GM18502 (cell line): ENCODE results near the gene TBX5.
"Not testable (repeated sequence)": the region's sequence is repeated elsewhere in the genome, so short reads cannot be mapped to it uniquely, and the experiment has no call there.

Experiments
- ATAC-seq: cut with Tn5 transposase; IDR thresholded peaks from one replicate; pipeline ENCODE4 v1.9.1; 2021; ENCODE audit warnings: mild to moderate bottlenecking; ENCODE audit not compliant: unreplicated experiment, poor library complexity

TBX5 gene

DNA sequence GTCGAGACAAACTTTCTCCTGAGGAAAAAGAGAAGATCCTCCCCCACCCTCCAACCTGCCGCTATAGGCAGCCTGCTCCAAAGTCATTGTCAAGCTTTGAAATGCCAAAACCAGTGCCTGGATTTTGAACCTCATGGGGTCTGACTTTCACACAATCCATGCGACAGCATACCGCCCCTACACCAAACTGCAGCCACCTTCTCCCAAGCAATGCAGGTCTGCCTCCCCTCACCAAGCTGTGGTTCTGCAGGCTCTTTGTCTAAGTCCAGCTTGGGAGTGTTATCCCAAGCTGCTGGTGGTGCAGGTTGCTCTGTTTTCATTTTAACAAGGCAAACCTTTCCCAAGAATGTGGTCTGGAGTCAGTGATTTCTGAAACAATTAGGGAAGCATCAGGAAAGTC lies 12.4 kb downstream of the TBX5 start:
- no peak for ATAC-seq

DNA sequence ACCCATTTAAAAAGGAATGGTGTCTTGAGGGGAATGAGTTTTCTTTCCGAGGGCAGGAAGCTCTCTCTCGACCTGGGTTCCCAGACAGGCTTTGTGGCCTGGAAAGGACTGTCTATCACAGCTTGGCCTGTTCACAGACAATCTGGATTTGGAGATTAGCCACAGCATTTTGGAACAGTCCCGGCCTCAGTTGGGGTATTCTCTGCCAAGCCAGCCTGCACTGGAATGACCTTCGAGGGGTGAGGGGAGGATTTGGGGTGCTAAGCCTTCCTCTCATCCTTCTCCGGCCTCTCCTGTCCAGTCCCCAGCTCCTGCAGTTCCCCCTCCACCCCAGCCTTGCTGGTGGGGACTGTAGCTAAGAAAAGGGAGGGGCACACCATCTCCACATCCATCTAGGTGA lies 13.0 kb downstream of the TBX5 start:
- no peak for ATAC-seq

DNA sequence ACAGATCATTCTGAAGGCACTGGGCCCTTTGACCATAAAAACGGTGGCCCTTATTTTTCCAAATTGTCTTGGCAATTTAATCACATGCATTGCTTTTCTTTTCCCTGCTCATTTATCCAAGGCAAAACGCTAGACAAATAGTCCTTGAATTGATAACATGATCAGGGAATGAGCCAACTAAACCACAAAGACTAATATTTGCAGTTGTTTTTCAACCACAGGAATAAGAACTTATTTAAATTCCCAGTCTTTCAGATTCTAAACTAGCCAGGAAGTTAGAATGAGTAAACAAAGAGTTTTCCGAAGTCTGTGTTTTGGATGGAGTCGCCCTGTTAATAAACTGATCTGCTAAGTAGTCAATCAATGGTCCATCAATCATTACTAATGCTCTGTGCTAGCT lies 14.9 kb downstream of the TBX5 start:
- no peak for ATAC-seq

GRCh38 chr12:114384739-114385138 lies 21.2 kb downstream of the TBX5 start:
- ATAC-seq = no peak

DNA sequence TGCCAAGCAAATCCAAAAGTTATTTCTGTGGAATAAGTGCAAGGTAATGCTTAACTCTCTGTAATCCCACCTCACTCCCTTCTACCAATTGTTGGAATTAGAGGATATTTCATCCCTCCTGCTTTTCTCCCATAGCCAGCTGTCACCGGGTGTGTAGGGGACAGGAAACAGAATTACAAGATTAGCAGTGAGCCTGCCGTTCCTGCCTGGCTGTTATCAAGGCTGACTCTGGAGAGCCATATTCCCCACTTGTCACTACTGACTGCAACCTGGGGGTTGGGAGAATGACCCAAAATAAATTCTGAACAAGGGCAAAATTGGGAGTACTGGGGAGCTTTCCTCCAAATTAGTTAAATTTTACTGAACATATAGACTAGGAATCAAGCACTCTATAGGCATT lies 24.8 kb downstream of the TBX5 start:
- ATAC-seq = no peak

DNA sequence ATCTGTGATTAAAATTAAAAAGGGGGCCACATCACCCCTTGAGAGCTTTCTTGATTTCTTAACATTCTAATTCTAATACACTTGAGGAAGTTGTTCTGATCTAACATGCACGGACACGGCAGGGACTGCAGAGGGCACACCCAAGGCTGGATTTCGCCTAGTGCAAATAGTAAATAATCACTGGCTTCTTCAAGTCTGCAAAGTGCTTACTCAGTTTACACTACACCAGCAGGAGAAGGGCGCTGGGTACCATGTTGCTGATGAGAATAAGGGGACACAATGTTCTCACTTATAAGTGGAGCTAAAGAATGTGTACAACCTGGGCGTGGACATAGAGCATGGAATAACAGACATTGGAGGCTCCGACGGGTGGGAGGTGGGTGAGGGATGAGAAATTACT lies 34.2 kb downstream of the TBX5 start:
- no peak for ATAC-seq

DNA sequence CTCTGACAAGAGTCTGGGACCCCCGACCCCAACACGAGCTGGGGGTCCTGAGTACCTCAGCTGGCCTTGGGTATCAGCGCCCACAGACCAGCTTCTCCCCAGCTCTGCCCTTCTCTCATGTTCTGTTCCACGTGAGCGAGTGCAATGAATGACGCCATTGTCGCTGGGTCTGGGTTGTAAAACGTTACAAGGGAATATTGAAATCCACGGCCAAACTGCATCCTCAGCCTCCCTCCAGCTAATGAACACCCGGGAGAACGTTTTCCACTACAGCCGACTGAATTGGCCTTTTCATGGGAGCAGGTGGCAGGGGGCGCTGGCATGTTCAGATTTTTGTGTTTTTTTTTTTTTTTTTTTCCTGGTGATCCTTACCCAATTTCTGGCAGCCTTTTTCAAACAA lies 34.7 kb downstream of the TBX5 start:
- no peak for ATAC-seq

DNA sequence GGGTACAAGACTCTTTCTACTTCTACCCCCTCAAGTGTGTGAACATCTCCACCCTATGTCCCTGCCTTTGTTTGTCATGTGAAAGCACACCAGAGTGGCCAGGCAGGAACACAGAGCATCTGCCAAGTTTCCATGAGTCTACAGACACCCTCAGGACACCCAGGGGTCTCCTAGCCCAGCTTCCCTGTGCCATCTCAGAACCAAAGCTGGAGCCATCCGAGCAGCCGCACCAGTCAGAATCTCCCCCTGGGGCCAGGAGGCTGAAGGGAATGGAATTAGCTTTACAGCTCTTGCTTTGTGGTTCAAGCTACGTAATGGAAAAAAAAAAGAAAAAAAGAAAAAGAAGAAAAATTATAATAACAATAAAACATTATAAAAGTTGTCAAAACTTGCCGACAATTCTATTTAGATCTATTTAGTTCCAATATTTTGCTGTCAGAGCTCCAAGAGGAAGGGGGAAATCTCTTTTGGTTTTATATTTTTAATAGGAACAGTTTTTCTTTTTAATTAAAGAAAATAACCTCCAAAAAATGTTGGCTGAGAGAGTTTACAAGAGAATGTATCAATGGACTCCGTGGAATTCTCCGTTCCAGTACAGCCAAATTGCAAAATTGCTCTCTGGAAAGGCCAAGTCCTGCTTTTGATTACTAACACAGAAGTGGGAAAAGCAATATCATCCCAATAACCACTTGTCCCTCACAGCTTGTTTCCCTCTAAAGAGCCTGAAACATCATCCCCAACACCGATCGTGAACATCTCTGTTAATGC lies 37.1 kb downstream of the TBX5 start:
- no peak for ATAC-seq

GRCh38 chr12:114361992-114362391 lies 44.0 kb downstream of the TBX5 start:
- ATAC-seq = no peak

- ATAC-seq = no peak
Measured at GRCh38 chr12:114361545-114361944, 44.4 kb downstream of the TBX5 start.

- ATAC-seq = no peak
Measured at GRCh38 chr12:114360485-114360884, 45.5 kb downstream of the TBX5 start.

DNA sequence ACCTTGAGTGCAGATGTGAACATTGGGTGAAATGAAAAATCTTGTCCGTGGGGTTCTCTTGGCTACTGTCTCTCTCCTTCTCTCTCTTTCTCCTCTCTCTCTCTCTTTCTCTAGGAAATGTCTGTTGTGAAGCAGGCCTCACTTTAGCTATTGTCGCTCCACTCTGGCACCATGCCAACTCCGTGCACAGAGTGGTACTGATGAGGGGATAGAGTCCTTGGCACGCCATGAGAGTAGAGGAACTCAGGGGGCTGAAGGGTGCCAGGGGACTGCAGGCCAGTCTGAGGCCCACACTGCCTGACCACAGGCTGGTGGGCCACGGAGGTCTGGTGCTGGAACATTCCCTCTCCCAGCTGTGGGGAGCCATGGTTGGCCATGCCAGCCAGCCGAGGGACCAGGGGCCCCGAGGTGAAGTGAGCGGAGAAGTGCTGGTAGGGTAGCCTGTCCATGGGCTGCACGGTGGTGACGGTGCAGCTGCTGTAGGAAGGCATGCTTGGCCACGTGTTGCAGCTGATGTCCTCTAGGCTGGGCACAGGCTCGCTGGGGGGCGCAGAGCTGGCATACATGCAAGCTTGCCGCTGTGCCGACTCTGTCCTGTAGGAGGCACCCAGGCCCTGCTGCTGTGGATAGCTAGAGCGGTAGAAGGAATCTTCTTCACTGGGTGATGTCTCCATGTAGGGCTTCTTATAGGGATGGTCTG lies 50.4 kb downstream of the TBX5 start:
- no peak for ATAC-seq

GRCh38 chr12:114349239-114349638 lies 56.7 kb downstream of the TBX5 start:
- not testable (repeated sequence) for ATAC-seq

- ATAC-seq = no peak
Measured at GRCh38 chr12:114347861-114348260, 58.1 kb downstream of the TBX5 start.

DNA sequence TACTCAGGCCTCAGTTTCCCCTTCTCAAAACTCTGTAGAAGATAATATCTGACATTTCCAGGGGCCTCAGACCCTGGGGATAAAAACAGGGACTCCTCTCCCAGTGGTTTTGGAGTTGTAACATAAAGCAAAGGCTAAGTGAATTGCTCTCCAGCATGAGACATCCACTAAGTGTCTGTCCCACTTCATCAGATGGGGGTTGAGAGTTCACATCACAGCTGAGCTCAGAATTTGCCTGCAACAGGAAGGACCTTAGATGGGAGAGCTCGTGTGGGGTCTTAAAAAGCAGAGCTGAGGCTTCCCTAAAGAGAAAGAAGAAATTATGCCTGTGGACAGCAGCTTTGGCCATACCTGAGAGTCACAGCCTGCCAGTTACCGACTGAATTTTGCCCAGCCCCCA lies 61.1 kb downstream of the TBX5 start:
- no peak for ATAC-seq

- ATAC-seq = no peak
Measured at GRCh38 chr12:114344303-114344663, 61.7 kb downstream of the TBX5 start.

DNA sequence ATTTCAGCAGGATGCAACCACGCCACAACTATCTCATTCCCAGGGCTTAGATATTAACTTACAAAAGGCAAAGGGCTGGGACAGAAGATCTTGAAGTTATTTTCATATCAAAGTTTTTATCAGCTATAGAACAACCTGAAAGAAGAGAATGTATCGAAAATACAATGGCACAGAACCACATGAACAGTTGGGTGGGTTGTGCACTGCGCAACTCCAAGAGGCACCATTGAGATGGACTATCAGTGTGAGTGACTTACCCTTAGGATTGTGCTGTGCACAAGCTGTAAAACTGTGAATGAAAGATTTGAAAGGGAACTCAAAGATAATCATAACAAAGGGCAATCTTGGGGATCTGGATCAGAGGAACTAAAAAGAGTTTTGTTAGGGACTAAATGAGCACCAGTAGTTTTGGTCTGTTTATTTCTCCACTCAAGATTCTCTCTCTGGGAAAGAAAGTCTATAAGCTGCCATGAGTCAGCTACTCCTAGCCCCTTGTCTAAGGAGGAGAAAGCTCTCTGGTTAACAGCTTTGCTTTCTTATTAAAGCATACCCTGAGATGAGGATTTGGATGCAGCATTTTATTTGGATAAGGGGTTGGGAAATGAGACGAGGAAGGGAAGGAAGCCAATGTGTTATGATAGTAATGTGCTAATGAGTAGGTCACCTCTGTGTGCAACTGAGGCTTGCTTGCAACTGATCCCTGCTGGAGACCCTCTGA lies 62.2 kb downstream of the TBX5 start:
- ATAC-seq = no peak

DNA sequence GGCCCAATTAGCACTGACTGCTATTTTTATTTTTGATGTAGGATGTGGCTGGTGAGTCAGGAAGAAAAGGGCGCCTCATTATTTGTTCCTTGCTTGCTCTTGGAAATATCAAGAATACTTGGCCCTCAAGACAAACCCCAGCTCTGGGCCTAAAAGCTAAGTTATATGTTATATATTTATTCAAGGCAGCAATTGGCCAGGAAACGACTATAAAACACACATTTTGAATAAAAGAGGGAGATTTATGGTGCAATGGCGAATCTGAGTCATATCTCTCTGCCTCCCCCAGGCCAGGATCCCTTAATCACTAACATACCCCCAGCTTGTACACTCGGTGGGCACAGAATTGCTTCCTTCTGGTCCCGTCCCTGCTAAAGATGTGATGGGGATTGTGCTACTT lies 63.3 kb downstream of the TBX5 start:
- no peak for ATAC-seq

DNA sequence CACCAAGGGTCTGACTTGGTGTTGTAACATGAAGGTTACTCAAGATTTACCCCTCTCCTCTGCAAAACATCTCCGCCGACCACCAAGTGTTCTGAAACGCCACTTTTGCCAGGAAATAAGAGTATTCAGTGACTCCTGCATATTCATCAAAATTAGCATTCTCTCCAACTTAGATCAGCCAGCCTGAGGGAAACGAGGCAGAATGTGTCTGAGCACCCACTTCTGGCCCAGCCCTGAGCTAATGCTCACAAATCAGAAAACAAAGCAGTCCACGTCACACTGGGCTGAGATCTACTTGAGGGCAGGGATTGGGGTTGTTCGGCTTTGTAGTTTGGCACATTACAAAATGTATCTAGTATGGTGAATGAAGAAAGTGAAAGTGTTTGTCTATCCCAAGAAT lies 64.3 kb downstream of the TBX5 start:
- ATAC-seq = no peak

DNA sequence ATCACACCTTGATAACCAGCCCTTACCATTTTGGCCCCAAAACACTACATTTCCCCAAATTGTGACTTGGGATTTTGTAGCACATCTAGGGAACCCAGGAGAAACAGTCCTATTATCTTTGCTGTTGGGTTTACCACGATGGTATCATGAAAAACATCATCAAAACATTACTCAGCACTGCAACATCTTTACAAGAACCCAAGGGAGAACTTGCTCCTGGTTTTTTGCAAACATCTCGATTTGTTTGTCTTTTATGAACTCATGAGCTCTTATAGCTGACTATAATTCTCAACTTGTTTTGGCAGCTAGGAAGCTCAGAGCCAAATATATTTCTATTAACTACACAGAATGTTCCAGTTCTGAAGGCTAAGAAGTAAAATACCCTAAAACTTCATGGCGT lies 65.7 kb downstream of the TBX5 start:
- no peak for ATAC-seq

DNA sequence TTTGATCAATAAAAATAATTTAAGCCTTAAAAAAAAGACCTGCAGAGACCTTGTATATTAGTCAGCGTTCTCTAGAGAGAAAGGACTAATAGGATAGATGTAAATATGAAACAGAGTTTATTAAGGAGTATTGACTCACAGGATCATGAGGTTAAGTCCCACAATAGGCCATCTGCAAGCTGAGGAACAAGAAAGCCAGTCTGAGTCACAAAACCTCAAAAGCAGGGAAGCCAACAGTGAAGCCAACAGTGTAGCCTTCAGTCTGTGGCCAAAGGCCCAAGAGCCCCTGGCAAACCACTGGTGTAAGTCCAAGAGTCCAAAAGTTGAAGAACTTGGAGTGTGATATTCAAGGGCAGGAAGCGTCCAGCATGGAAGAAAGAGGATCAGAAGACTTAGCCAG lies 66.3 kb downstream of the TBX5 start:
- no peak for ATAC-seq

- no peak for ATAC-seq
Measured at GRCh38 chr12:114335607-114336006, 70.3 kb downstream of the TBX5 start.
